Measurements from ENCODE around the gene FER1L5. TPM values are rescaled to one million over a fixed set of nuclear protein-coding genes. Genes with fewer than 3 reads are reported as not detected.

FER1L5 gene
- total RNA-seq, 4 donors from 2014 or later = under 0.01 TPM; not detected in 3

- WGBS = 66% methylated on average over 2 of the region's 2 CpGs
- no peak for TF ChIP-seq EP300 (IDR thresholded peaks at IDR 0.05)
- TF ChIP-seq POLR2A (IDR thresholded peaks at IDR 0.05; ENCODE audit: low read depth) = no peak
- TF ChIP-seq POLR2AphosphoS5 (IDR thresholded peaks at IDR 0.05) = no peak
- no peak for TF ChIP-seq CTCF (IDR thresholded peaks at IDR 0.05)
- no peak overlapping the region for H3K4me3 ChIP-seq
- no peaks in the 10 kb centered on the region for H3K27me3 ChIP-seq
- peaks cover 63 to 99% (median 93%) of the 10 kb centered on the region in 4 donors for H3K36me3 ChIP-seq
- DNase-seq (ENCODE audit: extremely low spot score) = no peak
- intact Hi-C loops (cut with DNase I) = no loop called here
- H3K9me3 ChIP-seq = no peaks in the 10 kb centered on the region
- H3K27ac ChIP-seq (replicated peaks in 1 of 4) = no peak overlapping the region
- peaks cover 0 to 14% (median 6%) of the 10 kb centered on the region in 4 donors for H3K4me1 ChIP-seq
These were observed 42.6 kb upstream of the FER1L5 start for GRCh38 chr2:96599941-96600340.

- H3K27me3 ChIP-seq = no peaks in the 10 kb centered on the region
- TF ChIP-seq POLR2AphosphoS5 (IDR thresholded peaks at IDR 0.05) (no peak), CTCF (IDR thresholded peaks at IDR 0.05) (no peak), POLR2A (IDR thresholded peaks at IDR 0.05; ENCODE audit: low read depth) (no peak), EP300 (IDR thresholded peaks at IDR 0.05) (no peak)
- H3K4me1 ChIP-seq = peaks cover 0 to 19% (median 6%) of the 10 kb centered on the region in 4 donors
- 86% methylated on average over 8 of the region's 8 CpGs for WGBS
- H3K9me3 ChIP-seq = no peaks in the 10 kb centered on the region
- intact Hi-C loops (cut with DNase I) = no loop called here
- DNase-seq (ENCODE audit: extremely low spot score) = no peak
- H3K36me3 ChIP-seq = peaks cover 66 to 99% (median 93%) of the 10 kb centered on the region in 4 donors
- H3K4me3 ChIP-seq = no peak overlapping the region
- H3K27ac ChIP-seq (replicated peaks in 1 of 4) = peak overlapping the region in 1 of 4 donors; percentile 30
These were observed 40.9 kb upstream of the FER1L5 start for GRCh38 chr2:96601382-96602292.

- no peaks in the 10 kb centered on the region for H3K27me3 ChIP-seq
- intact Hi-C loops (cut with DNase I) = no loop called here
- H3K4me1 ChIP-seq = peaks cover 0 to 26% (median 10%) of the 10 kb centered on the region in 4 donors
- no peak for DNase-seq (ENCODE audit: extremely low spot score)
- no peaks in the 10 kb centered on the region for H3K9me3 ChIP-seq
- peaks cover 72 to 99% (median 93%) of the 10 kb centered on the region in 4 donors for H3K36me3 ChIP-seq
- peak overlapping the region in 1 of 4 donors; percentile 30 for H3K27ac ChIP-seq (replicated peaks in 1 of 4)
- TF ChIP-seq EP300 (IDR thresholded peaks at IDR 0.05) (no peak), POLR2A (IDR thresholded peaks at IDR 0.05; ENCODE audit: low read depth) (no peak), POLR2AphosphoS5 (IDR thresholded peaks at IDR 0.05) (no peak), CTCF (IDR thresholded peaks at IDR 0.05) (no peak)
- WGBS = 95% methylated on average over 2 of the region's 2 CpGs
- H3K4me3 ChIP-seq = no peak overlapping the region
These were observed 40.2 kb upstream of the FER1L5 start for GRCh38 chr2:96602330-96602823.

GRCh38 chr2:96604104-96604503 lies 38.5 kb upstream of the FER1L5 start:
- H3K9me3 ChIP-seq = no peaks in the 10 kb centered on the region
- intact Hi-C loops (cut with DNase I) = no loop called here
- no peaks in the 10 kb centered on the region for H3K27me3 ChIP-seq
- peaks cover 8 to 42% (median 20%) of the 10 kb centered on the region in 4 donors for H3K4me1 ChIP-seq
- WGBS = 82% methylated on average over 2 of the region's 2 CpGs
- peaks cover 88 to 100% (median 94%) of the 10 kb centered on the region in 4 donors for H3K36me3 ChIP-seq
- no peak for TF ChIP-seq EP300 (IDR thresholded peaks at IDR 0.05)
- TF ChIP-seq POLR2A (IDR thresholded peaks at IDR 0.05; ENCODE audit: low read depth) = no peak
- TF ChIP-seq POLR2AphosphoS5 (IDR thresholded peaks at IDR 0.05) = no peak
- no peak for TF ChIP-seq CTCF (IDR thresholded peaks at IDR 0.05)
- H3K4me3 ChIP-seq = no peak overlapping the region
- H3K27ac ChIP-seq (replicated peaks in 1 of 4) = no peak overlapping the region
- no peak for DNase-seq (ENCODE audit: extremely low spot score)

All from esophagus muscularis mucosa (tissue), 4 donors.